ENCODE measurements around the gene ZNF205. TPM values are rescaled to one million over a fixed set of nuclear protein-coding genes. Genes with fewer than 3 reads are reported as not detected.
"Not testable (repeated sequence)": the region's sequence is repeated elsewhere in the genome, so short reads cannot be mapped to it uniquely, and the experiment has no call there.

Gene ZNF205
- 10.1 TPM for polyA plus RNA-seq (2013, experiment 1 of 2; ENCODE audit: insufficient read length)
- 10.5 TPM for polyA plus RNA-seq (2013, experiment 2 of 2; ENCODE audit: insufficient read length)

DNA sequence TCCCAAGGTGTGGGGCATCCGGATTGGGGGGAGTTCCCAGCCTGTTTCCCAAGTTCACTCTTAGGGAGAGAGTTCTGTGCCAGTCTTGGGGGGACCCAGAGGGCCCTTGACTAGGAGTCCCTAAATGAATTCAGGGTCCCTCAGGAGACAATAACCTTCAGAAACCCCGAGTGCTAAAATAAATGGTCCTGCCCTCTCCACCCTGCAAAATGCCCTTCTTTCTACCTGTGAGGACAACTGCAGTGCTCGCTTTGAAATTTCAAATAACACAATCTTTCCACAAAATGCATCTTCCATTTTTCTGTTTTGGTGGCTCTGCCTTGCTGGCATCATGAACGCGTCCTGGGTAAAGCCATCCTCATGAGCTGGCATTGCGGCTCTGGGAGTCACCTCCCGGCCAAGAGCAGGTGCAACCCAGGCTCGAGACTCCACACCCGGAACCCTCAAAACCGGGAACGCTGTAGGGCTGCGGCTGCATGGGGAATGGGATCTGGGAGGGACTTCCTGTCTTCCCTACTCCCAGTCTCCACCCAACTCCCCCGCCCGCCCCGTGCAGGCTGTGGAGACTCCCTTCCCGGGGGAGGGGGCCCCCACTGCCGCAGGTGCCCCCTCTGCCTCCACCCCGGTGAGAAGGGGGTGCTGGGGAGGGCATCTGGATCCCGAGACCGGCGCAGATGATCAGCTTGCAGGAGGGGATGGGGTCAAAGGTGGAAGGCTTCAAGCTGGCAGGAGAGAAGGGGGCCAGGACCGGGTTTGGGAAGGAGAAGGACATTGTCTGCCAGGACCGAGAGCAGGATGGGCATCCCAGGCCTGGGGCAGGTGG is at the start of gene ZNF205:
TSS of gene ZNF205 (plus strand) at position 529 of the 823 bp plus-strand sequence. CDS start 845 bp downstream, outside the sequence.
- DNase-seq: peak; percentile 76

DNA sequence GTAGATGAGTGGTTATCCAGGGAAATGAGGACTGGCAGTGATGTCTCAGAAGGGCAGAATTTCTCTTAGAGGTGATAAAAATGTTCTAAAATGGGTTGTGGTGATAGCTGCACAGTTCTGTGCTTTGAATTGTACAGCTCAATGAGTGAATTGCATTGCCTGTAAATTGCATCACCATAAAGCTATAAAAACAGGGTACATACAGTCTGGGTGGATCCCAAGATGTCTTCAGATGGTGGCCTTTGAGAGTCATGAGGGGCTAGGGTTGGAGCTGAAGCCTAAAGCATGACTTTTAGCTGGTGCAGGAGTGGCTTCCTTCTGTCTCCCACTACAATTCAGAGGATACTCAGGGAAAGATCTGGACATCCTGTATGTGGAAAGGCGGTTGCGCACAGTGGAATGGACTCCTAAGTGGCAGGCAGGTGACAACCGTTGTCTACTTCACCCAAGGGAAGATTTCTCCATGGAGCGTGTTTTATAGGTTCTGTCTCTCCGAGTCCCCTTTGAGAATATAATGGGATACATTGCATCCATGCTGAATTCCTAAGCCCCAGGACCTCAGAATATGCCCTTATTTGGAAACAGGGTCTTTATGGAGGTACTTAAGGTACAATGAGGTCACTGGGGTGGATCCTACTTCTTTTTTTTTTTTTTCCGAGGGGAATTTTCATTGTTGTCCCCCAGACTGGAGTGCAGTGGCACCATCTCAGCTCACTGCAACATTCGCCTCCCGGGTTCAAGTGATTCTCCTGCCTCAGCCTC is 48.6 kb upstream of the ZNF205 start:
- peak; percentile 13 for DNase-seq

DNA sequence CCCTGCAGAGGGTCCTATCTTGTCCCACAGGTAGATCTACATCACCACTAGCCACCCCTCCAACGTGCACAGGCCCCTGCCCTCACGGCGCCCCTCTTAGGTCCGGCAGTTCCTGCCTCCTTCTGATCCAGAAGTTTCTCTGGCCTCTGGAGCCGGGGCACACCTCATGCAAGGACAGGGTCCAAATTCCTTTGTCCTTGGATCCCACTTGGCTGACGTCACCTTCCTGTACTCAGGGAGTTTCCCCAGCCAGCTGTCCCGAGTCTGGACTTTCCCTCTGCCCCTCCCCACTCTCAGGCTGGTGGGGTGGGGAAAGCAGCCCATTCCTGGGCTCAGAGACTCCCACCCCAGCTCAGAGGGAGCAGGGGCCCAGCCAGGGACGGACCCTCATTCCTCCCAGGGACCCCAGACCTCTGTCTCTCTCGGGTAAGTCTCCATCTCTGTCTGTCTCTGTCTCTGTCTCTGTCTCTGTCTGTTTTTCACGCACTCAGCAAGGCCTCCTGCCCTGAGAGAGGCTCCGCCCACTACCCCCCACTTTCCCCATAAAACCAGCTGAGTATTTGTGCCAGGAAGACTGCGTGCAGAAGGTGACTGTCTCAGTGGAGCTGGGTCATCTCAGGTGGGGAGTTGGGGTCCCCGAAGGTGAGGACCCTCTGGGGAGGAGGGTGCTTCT is 47.2 kb upstream of the ZNF205 start, which contains the start of gene IL32:
TSS of gene IL32 (plus strand) at position 572 of the 673 bp plus-strand sequence. CDS start 172 bp downstream, outside the sequence.
- peak; percentile 68 for DNase-seq

DNA sequence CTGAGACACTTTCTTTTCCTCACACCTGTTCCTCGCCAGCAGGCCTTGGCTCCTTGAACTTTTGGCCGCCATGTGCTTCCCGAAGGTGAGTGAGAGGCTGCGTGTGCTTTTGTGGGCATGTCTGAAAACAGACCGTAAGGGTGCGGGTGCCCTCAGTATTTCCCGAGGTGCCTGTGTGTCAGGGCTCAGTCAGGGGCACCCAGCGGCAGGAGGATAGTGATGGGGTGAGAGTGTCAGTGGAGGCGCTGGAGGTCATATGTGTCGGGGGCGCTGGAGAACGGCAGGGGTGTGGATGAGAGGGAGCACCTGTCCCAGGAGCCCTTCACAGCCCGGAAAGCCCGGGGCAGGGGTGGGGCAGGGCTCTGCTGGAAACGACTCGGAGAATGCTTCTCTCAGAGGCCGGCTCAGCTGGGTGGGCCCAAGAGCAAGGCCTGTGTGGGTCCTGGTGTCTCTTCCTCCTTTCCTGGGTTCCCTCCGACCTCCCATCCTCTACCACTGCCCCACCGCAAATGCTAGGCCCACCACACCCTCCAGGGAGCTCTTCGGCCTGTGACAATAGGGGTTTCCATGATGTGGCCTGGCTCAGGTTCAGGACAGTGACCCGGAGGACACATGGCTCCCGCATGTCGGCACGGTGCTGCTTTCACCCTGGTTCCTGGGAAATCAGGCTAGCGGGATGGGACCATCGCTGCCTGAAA is 46.5 kb upstream of the ZNF205 start:
- no peak for DNase-seq

DNA sequence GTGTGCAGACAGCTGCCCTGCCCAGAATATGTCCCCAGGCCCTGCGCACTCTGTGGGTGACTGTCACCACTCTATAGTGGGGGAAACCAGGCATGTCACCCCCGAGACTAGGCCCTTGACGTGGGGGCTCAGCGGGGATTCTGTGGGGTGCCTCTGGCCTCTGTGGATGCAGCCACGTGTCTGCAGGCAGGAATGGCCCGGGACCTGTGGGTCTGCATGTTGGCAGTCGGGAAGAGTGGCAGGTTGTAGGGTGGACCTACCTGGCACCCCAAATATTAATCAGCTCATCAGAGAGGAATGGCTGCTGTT is 46.0 kb upstream of the ZNF205 start:
- DNase-seq: no peak

DNA sequence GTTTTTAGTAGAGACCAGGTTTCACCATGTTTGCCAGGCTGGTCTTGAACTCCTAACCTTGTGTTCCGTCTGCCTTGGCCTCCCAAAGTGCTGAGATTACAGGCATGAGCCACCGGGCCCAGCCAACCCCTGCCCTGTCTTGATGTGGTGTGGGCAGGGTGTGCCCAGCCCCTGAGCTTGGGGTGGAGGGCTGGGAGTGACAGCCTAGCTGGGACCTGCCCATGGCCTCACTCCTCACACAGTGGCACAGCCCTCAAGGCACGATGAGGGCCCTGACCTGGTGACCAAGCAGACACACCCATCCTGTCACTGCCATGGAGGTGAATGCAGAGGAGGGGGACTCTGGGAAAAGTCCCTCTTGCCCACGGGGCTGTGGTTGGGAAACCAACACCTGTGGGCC is 43.9 kb upstream of the ZNF205 start:
- DNase-seq: no peak

DNA sequence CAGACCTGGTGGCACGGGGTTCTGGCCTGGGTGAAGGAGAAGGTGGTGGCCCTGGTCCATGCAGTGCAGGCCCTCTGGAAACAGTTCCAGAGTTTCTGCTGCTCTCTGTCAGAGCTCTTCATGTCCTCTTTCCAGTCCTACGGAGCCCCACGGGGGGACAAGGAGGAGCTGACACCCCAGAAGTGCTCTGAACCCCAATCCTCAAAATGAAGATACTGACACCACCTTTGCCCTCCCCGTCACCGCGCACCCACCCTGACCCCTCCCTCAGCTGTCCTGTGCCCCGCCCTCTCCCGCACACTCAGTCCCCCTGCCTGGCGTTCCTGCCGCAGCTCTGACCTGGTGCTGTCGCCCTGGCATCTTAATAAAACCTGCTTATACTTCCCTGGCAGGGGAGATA is 43.2 kb upstream of the ZNF205 start:
- not testable (repeated sequence) for DNase-seq

DNA sequence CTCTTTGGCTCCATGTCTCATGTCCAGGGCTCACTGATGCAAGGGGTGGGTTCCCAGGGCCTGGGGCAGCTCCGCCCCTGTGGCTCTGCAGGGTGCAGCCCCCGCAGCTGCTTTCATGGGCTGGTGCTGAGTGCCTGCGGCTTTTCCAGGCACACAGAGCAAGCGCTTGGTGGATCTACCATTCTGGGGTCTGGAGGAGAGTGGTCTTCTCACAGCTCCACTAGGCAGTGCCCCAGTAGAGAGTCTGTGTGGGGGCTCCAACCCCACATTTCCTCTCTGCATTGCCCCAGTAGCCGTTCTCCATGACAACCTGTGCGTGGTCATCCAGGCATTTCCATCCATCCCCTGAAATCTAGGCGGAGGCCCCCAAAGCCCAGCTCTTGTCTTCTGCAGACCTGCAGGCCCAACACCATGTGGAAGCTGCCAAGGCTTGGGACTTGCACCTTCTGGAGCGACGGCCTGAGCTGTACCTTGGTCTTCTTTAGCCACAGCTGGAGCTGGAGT is 41.7 kb upstream of the ZNF205 start:
- DNase-seq: no peak

DNA sequence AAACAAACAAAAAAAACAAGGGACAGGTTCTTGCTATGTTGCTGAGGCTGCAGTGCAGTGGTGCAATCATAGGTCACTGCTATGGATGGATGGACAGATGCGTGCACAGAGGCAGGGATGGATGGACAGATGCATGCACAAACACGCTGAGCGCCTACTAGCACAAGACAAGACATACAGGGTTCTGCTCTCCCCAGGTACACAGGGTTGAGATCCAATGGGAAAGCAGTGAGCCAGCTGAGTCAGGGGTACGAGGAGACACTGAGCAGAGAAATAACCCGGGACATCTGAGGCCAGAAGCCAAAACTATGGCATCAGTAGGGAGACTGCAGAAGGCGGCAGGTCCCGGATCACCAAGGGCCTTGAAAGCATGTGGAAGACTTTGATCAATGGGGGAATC is 40.7 kb upstream of the ZNF205 start:
- DNase-seq: no peak

DNA sequence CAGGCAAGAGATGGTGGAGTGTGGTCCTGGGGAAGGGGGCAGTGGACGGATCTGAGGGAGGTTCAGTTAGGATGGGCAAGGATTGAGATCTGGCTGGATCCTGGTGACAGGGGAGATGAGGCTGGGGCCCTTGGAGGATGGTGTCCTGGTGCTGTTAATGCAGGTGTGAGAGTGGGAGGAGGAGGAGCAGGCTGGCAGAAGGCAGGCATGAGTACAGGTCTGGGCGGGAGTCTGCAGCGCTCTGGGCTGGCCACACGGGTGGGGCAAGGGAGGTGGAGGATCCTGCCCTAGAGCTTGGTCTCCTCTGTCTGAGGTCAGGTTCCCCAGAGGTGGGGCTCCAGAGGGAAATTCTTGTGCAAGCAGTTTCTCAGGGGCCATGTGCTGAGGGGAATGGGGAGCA is 40.2 kb upstream of the ZNF205 start:
- DNase-seq: not testable (repeated sequence)

DNA sequence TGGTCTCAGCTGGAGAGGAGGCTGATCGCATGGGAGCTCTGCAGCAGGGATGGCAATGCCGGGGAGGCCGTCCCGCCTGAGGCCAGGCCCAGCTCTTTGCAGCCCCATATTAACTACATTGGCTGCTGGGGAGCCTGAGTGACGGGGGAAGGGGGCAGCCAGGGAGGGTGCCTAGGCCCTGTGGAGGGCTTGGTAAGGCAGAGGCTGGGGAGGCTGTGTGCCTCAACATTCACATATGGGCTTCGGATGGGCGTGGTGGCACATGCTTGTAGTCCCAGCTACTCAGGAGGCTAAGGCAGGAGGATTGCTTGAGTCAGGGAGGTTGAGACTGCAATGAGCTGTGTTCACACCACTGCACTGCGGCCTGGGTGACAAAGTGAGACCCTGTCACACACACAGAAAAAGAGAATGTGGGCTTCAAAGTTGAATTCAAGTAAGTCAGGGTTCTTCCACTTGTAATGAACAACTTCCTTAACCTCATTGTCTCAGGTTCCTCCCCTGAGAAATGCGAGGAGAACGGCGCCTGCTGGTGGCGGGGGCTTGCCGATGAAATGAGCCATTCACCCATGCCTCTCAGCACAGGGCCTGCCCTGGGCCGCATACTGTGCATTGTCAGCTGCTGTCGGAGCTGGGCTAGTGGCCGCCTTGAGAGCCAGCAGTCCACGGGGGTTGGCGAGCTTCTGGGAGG is 39.7 kb upstream of the ZNF205 start:
- not testable (repeated sequence) for DNase-seq

DNA sequence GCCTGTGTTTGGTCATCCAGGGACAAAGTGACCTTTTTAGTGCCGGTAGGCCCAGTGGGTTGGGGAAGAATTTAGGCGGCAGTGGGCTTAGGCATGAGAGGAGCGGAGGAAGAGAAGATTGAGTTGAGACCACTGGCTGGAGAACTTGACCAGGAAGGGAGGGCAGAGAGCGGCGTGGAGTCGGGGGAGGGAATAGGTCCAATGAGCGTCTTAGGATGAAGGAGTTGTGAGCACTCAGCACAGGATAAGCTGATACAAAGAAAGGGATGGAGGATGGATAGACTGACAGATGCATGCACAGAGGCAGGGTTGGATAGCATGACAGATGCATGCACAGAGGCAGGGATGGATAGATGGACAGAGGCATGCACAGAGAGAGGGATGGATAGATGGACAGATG is 38.9 kb upstream of the ZNF205 start:
- DNase-seq: no peak

DNA sequence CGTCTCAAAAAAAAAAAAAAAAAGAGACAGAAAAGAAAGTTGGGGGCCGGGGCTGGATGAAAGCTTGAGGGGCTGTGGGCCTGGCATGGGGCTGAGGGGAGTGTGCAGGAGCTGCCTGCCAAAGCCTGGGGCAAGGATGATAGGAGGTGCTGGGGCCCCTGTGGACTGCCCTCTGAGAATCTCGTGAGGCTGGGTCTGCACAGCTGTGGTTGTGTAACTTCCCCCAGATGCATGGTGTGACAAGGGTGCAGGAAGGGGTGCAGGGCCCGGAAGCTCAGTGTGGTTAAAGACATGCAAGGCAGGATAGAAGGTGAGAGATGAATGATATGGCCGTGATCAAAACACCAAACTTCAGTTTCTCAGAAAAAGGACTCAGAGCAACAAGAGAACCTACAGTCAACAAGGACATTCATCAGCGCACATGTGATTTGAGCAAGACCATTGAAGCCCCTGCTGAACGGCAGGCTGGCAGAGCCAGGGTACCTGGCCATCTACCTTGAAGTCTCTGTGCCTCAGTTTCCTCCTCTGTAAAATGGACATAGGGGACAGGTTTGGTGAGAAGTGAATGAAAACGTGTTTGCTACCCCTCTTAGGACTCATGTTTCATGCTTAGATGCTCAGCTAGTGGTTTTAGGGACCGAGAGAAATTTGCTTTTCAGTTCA is 37.4 kb upstream of the ZNF205 start:
- DNase-seq: no peak

DNA sequence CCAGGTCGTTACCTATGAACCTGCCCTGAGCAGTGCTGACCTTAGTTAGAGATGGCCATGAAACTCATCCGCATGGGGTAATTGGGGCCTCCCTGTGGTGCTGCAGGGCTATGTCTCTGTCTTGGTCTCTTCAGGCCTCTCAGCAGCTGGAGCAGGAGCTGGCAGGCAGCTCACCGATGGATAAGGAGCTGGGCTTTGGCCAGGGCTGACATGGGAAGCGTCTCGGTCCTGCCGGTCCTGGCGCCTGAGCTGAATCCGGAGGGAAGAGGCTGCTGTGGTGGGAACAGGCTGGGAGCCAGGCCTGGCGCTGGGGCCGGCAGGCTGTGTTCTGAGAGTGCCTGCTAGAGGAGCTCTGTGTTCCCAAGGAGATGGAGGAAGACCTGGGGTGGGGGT is 36.9 kb upstream of the ZNF205 start:
- DNase-seq: no peak

DNA sequence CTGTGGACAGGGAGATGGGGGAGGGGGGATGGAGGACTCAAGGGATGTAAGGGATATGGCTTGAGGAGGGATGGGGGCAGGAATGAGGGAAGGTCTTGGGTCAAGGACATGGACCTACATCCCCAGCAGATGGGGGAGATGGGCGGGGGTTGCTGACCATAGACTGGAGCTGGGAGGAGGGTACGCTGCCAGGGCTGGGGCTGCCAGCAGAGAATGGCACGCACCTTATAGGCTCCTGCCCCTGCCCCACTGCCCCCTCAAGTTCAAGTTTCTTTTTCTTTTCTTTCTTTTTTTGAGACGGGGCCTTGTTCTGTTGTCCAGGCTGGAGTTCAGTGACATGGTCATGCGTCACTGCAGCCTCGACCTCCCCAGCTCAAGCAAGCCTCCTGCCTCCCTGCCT is 36.4 kb upstream of the ZNF205 start:
- not testable (repeated sequence) for DNase-seq

DNA sequence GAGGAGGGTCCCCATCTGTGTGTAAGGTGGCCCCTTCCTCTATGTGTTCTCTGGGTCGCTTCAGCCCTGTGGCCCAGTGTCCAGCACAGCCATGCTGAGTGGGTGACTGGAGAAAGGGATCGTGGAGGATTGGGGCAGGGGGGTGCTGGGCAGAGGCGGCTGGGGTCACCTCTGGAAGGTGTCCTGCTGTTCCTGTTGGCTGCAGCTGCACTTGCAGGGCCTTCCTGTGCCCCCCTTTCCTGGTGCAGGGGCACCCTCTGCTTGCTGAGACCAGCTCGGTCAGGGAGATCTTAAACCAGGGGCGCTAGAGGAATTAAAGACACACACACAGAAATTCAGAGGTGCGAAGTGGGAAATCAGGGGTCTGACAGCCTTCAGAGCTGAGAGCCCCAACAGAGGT is 35.8 kb upstream of the ZNF205 start:
- DNase-seq: no peak

DNA sequence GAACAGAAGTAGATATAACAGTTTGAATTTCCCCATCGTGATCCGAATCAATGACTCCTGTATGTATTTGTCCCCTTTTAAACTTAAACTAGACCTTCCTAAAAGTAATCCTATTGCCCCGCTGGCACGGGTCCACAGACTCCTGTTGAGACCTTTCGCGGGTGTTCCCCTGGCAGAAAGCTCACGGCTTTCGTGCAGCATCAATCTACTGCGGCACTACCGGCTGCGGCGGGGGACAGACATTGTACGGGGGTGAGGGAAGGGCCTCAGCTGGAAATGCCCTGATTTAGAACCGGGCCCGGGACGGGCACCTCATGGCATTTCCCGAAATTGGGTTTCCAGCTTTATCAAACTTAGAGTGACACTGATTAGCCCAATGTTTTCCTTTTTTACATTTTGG is 32.4 kb upstream of the ZNF205 start:
- DNase-seq: no peak

DNA sequence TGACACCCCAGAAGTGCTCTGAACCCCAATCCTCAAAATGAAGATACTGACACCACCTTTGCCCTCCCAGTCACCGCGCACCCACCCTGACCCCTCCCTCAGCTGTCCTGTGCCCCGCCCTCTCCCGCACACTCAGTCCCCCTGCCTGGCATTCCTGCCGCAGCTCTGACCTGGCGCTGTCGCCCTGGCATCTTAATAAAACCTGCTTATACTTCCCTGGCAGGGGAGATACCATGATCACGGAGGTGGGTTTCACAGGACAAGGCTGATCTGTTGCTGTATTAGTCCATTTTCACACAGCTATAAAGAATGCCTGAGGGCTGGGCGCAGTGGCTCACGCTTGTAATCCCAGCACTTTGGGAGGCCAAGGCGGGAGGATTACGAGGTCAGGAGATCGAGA is 30.4 kb upstream of the ZNF205 start:
- not testable (repeated sequence) for DNase-seq

DNA sequence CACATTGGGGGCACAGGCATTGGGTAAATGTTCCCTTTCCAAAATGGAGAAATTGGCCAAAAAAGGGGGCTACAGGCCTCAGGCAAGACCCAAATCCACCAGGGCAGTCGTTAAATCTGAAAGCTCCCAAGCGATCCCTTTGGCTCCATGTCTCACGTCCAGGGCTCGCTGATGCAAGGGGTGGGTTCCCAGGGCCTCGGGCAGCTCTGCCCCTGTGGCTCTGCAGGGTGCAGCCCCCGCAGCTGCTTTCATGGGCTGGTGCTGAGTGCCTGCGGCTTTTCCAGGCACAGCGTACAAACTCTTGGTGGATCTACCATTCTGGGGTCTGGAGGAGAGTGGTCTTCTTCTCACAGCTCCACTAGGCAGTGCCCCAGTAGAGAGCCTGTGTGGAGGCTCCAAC is 29.0 kb upstream of the ZNF205 start:
- not testable (repeated sequence) for DNase-seq

DNA sequence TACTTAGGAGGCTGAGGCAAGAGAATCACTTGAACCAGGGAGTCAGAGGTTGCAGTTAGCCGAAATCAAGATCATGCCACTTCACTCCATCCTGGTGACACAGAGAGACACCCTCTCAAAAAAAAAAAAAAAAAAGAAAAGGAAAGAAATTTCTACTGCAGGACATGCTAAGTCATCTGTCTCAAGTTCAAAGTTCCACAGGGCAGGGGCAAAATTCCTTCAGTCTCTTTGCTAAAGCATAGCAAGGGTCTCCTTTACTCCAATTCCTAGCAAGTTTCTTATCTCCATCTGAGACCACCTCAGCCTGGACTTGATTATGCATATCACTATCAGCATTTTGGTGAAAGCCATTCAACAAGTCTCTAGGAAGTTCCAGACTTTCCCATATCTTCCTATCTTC is 27.9 kb upstream of the ZNF205 start:
- no peak for DNase-seq

All from fibroblast of skin of scalp (primary cell).